Ascending aorta (tissue), 2 donors: ENCODE measurements around the gene EGFL7. TPM values are rescaled to one million over a fixed set of nuclear protein-coding genes. Genes with fewer than 3 reads are reported as not detected.

Experiments
- DNase-seq, 2 donors: peaks; one replicate each; pipeline ENCODE4 v3.0.0-alpha.2; 2019; ENCODE audit warnings: low spot score in 2 of 2
- H3K27ac ChIP-seq, 2 donors: fragments of 200-600 bp; sonication (generic); one replicate each; pipeline ENCODE4 v1.5.1; 2016 to 2017; ENCODE audit warnings: mild to moderate bottlenecking in 1 of 2
- H3K27me3 ChIP-seq: fragments of 200-600 bp; sonication (generic); one replicate; pipeline ENCODE4 v1.5.1; 2017
- H3K36me3 ChIP-seq, 2 donors: fragments of 200-600 bp; sonication (generic); one replicate each; pipeline ENCODE4 v1.5.1; 2016
- H3K4me1 ChIP-seq, 2 donors: fragments of 200-600 bp; sonication (generic); one replicate each; pipeline ENCODE4 v1.5.1; 2016 to 2017; ENCODE audit warnings: mild to moderate bottlenecking in 1 of 2
- H3K4me3 ChIP-seq, 2 donors: fragments of 200-600 bp; sonication (generic); one replicate each; pipeline ENCODE4 v1.5.1; 2016 to 2017; ENCODE audit warnings: mild to moderate bottlenecking in 1 of 2
- H3K9me3 ChIP-seq, 2 donors: fragments of 200-600 bp; sonication (generic); one replicate each; pipeline ENCODE4 v1.5.1; 2016
- CTCF ChIP-seq, 3 experiments: fragments of 200-600 bp in 2 of 3; fragments of 450-650 bp in 1 of 3; sonication (generic) in 2 of 3; IDR thresholded peaks; one replicate each; pipeline ENCODE4 v1.5.1; 2016 to 2019; ENCODE audit warnings: antibody characterized with exemption in 3 of 3, mild to moderate bottlenecking in 1 of 3, moderate library complexity in 1 of 3
- intact Hi-C: fragments of 100-400 bp; cut with DNase I; formaldehyde crosslinking; loops from one replicate; pipeline ENCODE4 v1.15.1; 2023
- total RNA-seq: library from RNA; depleted of rRNA; stranded (reverse); fragments of >200 nt; gene quantifications from one replicate; pipeline ENCODE4 v1.1.0, GENCODE V29; 2016

Gene EGFL7
- total RNA-seq, 1 donor from 2014 or later: 443 TPM

- no peak for DNase-seq
- peak overlapping the region in 1 of 2 donors; percentile 36 for H3K4me3 ChIP-seq
Observed at GRCh38 chr9:136645903-136646754, 16.6 kb upstream of the EGFL7 start.

GRCh38 chr9:136646827-136647711 lies 15.6 kb upstream of the EGFL7 start:
- H3K27ac ChIP-seq: peak overlapping the region in 1 of 2 donors; percentile 36

More at GRCh38 chr9:136645903-136646754, 16.6 kb upstream of the EGFL7 start:
- intact Hi-C loops: no loop called here
- peaks cover 0 to 8% of the 10 kb centered on the region in 2 donors for H3K4me1 ChIP-seq
- no peaks in the 10 kb centered on the region for H3K9me3 ChIP-seq
- no peaks in the 10 kb centered on the region for H3K36me3 ChIP-seq
- peak in 1 of 3 experiments; percentile 9 for TF ChIP-seq CTCF (IDR thresholded peaks at IDR 0.05)
- no peaks in the 10 kb centered on the region for H3K27me3 ChIP-seq
- peak overlapping the region in 1 of 2 donors; percentile 50 for H3K27ac ChIP-seq

GRCh38 chr9:136648751-136649150 lies 14.0 kb upstream of the EGFL7 start:
- Histone ChIP-seq H3K4me3 (no peak overlapping the region), H3K27me3 (no peaks in the 10 kb centered on the region), H3K9me3 (no peaks in the 10 kb centered on the region), H3K36me3 (no peaks in the 10 kb centered on the region), H3K4me1 (peaks cover 0 to 8% of the 10 kb centered on the region in 2 donors), H3K27ac (no peak overlapping the region)
- no peak for DNase-seq
- intact Hi-C loops: no loop called here
- no peak for TF ChIP-seq CTCF (IDR thresholded peaks at IDR 0.05)

More at GRCh38 chr9:136646827-136647711, 15.6 kb upstream of the EGFL7 start:
- H3K27me3 ChIP-seq: no peaks in the 10 kb centered on the region
- no peak for TF ChIP-seq CTCF (IDR thresholded peaks at IDR 0.05)
- DNase-seq: no peak
- H3K4me1 ChIP-seq: peaks cover 0 to 8% of the 10 kb centered on the region in 2 donors
- no peaks in the 10 kb centered on the region for H3K36me3 ChIP-seq
- H3K4me3 ChIP-seq: peak overlapping the region in 1 of 2 donors; percentile 36
- H3K9me3 ChIP-seq: no peaks in the 10 kb centered on the region
- intact Hi-C loops: no loop called here

GRCh38 chr9:136650021-136650420 lies 12.7 kb upstream of the EGFL7 start:
- H3K27ac ChIP-seq: no peak overlapping the region
- DNase-seq: no peak

More at GRCh38 chr9:136650021-136650420, 12.7 kb upstream of the EGFL7 start:
- intact Hi-C loops: no loop called here
- Histone ChIP-seq H3K4me3 (no peak overlapping the region), H3K27me3 (no peaks in the 10 kb centered on the region), H3K4me1 (peaks cover 0 to under 1% of the 10 kb centered on the region in 2 donors), H3K9me3 (no peaks in the 10 kb centered on the region), H3K36me3 (no peaks in the 10 kb centered on the region)
- TF ChIP-seq CTCF (IDR thresholded peaks at IDR 0.05): no peak
